Dendritic cell treated with granulocyte-macrophage colony-stimulating factor and Interleukin-4, amounts not matched to agents 40 ng/mL and 50 ng/mL, for 4 days (primary cell): Measurements from ENCODE around the gene NEFH.
A peak's percentile ranks its signal among the peaks of the same experiment; 100 is the strongest.

Source experiments
- H3K27ac Mint-ChIP-seq: one replicate; pipeline ENCODE4 v1.8.0; 2022; ENCODE audit warnings: mild to moderate bottlenecking, mixed read lengths
- H3K27me3 Mint-ChIP-seq: one replicate; pipeline ENCODE4 v1.8.0; 2022; ENCODE audit warnings: mild to moderate bottlenecking, mixed read lengths
- H3K36me3 Mint-ChIP-seq: one replicate; pipeline ENCODE4 v1.8.0; 2022; ENCODE audit warnings: low read depth, mixed read lengths
- H3K4me1 Mint-ChIP-seq: one replicate; pipeline ENCODE4 v1.8.0; 2022; ENCODE audit warnings: low read depth, mixed read lengths
- H3K4me3 Mint-ChIP-seq: one replicate; pipeline ENCODE4 v1.8.0; 2022; ENCODE audit warnings: mild to moderate bottlenecking, moderate library complexity, mixed read lengths
- H3K9me3 Mint-ChIP-seq: one replicate; pipeline ENCODE4 v1.8.0; 2022; ENCODE audit warnings: mixed read lengths
- intact Hi-C: fragments of 100-400 bp; cut with micrococcal nuclease; formaldehyde crosslinking; loops from one replicate; pipeline ENCODE4 v1.15.0; 2022

NEFH gene

DNA sequence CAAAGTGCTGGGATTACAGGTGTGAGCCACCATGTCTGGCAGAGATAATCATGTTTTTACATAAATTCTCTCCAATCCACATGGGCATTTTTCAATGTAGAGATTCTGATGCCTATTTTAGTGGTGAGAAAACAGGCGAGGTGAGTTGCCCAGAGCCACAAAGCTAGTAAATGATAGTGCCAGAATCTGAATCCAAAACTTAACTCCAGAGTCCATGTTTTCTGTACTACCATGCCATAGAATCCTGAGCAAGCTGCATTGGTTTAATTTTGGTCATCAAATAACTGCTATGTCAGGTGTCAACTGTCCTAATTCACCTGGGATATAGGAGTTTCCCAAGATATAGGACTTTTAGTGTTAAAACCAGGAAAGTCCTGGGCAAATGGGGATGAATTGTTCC, 13.6 kb downstream of the NEFH start:
- Mint-ChIP-seq H3K4me1 (peaks cover 18% of the 10 kb centered on the region), H3K27ac (no peak overlapping the region), H3K9me3 (peaks cover 10% of the 10 kb centered on the region), H3K36me3 (peaks cover 16% of the 10 kb centered on the region), H3K27me3 (no peaks in the 10 kb centered on the region), H3K4me3 (no peak overlapping the region)
- intact Hi-C loops = no loop called here

DNA sequence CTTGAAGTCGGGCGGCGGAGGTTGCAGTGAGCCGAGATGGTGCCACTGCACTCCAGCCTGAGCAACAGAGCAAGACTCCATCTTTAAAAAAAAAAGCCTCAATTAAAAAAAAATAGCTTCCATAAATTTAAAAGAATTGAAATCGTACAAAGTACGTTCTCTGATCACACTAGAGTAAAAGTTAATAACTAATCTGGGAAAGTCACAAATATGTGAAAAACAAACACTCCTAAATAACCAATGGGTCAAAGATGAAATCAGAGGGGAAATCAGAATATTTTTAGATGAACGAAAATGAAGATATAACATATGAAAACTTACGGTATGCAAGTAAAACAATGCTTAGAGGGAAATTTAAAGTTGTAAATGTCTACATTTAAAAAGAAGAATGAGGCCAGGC, 19.8 kb downstream of the NEFH start:
- Mint-ChIP-seq H3K4me1 (peaks cover 6% of the 10 kb centered on the region), H3K27me3 (no peaks in the 10 kb centered on the region), H3K36me3 (peaks cover 41% of the 10 kb centered on the region), H3K9me3 (peaks cover 3% of the 10 kb centered on the region), H3K27ac (no peak overlapping the region), H3K4me3 (no peak overlapping the region)
- intact Hi-C loops = no loop called here

DNA sequence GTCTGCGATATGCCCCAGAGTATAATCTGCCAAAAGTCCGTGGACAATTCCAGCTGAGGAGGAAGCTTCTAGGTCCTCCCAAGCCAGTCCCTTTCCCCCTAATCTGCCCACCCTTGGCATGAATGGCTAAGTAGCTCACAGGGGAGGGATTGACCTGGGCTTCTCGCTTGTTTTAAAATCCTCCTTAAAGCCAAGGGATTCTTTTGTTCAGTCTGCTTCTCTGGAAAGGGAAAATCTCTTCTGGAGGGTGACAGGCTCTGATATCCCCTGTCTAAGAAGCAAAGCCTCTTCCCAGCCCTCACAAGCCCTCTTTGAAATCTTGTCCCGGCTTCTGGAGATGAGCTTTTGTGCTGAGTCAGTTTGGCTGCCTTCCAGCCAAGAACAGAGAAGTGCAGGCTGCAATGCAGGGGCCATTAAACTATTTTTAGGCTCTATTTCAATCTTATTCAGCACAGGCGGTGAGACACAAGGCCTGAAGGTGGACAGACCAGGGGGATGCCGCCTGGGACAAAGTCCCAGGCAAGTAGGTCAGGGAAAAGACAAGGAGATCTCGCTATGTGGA, 23.9 kb downstream of the NEFH start:
- no peaks in the 10 kb centered on the region for H3K27me3 Mint-ChIP-seq
- no peak overlapping the region for H3K4me3 Mint-ChIP-seq
- intact Hi-C loops = no loop called here
- peak overlapping the region; percentile 49 for H3K27ac Mint-ChIP-seq
- peaks cover 6% of the 10 kb centered on the region for H3K4me1 Mint-ChIP-seq
- peaks cover 67% of the 10 kb centered on the region for H3K36me3 Mint-ChIP-seq
- no peaks in the 10 kb centered on the region for H3K9me3 Mint-ChIP-seq

DNA sequence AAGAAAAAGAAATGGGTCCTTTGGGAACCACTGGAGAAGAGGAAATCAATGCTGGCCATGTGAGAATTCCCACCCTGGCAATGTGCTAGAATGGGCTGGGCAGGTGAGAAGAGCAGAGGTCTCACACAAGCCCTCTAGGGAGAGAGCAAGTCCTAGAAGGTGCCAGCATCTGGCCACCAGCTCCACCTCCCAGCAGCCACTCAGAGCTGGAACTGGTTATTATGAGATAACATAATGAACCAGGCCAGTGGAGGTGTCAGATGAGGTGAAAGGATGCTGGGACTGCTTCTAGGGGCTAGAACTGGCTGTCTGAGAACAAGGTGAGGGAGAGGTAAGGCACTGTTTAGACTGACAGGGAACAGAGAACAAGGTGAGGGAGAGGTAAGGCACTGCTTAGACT, 29.3 kb downstream of the NEFH start:
- Mint-ChIP-seq H3K27ac (no peak overlapping the region), H3K4me3 (no peak overlapping the region)

DNA sequence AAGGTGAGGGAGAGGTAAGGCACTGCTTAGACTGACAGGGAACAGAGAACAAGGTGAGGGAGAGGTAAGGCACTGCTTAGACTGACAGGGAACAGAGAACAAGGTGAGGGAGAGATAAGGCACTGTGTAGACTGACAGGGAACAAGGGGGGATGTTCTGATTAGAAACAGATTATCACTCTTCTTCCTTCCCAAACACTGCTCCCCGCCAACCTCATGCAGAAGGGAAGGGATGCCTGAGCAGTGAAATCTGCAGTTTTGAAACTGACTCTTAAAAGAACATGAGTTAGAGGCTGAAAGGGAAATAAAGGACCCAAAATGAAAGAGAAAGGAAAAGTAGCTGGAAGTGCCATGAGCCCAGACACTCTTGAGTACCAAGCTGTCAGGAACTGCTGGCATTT, 29.8 kb downstream of the NEFH start:
- Mint-ChIP-seq H3K36me3 (peaks cover 95% of the 10 kb centered on the region), H3K27ac (no peak overlapping the region), H3K4me1 (no peaks in the 10 kb centered on the region), H3K9me3 (no peaks in the 10 kb centered on the region), H3K27me3 (no peaks in the 10 kb centered on the region), H3K4me3 (no peak overlapping the region)
- intact Hi-C loops = no loop called here

More for the DNA sequence above, 29.3 kb downstream of the NEFH start:
- Mint-ChIP-seq H3K27me3 (no peaks in the 10 kb centered on the region), H3K36me3 (peaks cover 91% of the 10 kb centered on the region), H3K9me3 (no peaks in the 10 kb centered on the region), H3K4me1 (peaks cover under 1% of the 10 kb centered on the region)
- intact Hi-C loops = no loop called here

DNA sequence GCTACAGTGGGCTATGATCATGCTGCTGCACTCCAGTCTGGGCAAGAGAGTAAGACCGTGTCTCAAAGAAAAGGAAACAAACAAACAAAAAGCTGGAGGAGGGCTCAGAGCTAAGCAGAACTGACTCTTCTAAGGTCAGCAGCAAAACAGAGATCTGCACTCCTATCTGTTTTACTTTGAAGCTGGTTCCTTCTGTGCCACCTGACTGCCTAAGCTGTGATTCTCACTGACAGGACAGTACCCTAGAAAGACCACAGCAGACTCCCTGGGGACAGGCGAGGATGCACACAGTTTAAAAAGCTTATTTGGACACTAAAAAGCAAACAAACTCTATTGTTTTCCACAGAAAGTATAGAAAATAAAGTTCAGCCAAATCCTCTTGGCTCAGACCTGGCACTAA, 30.5 kb downstream of the NEFH start:
- H3K27ac Mint-ChIP-seq = no peak overlapping the region
- H3K4me1 Mint-ChIP-seq = no peaks in the 10 kb centered on the region
- no peak overlapping the region for H3K4me3 Mint-ChIP-seq
- no peaks in the 10 kb centered on the region for H3K9me3 Mint-ChIP-seq
- intact Hi-C loops = no loop called here
- H3K27me3 Mint-ChIP-seq = no peaks in the 10 kb centered on the region
- H3K36me3 Mint-ChIP-seq = peaks cover 98% of the 10 kb centered on the region

DNA sequence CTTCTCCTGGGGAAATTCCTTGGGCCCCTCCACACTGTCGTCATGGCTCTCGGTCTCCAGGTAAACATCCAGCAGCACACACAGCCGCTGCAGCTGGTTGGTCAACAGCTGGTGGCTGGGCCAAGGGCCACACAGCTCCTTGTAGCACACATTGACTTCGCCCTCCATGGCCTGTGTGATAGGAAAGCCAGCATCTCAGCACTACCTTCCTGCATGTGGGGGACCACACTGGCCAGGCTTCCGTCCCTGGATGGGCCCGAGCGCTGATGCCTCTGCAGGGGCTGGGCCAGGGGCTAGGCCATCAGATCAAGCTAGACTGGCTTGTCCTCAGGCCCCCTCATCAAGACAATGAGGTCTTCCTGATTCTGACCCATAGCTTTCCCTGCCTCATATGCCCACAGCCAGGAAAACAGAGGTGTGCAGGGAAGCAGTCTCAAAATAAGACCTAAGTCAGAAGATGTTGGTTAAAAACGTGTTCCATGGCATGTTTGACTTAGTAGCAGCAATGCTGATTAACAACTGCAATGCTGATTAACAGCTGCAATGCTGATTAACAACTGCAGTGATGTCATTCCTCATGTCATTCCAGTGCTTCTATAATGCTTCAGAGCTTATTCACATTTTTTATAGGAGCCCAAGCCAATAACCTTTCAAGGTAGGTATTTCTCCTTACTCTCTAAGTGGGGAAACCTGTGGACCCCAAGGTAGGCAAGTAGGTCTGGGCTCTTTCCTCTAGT, 31.3 kb downstream of the NEFH start:
- Mint-ChIP-seq H3K4me1 (no peaks in the 10 kb centered on the region), H3K27ac (no peak overlapping the region), H3K9me3 (no peaks in the 10 kb centered on the region), H3K27me3 (no peaks in the 10 kb centered on the region), H3K4me3 (no peak overlapping the region), H3K36me3 (peaks cover 98% of the 10 kb centered on the region)
- intact Hi-C loops = no loop called here

DNA sequence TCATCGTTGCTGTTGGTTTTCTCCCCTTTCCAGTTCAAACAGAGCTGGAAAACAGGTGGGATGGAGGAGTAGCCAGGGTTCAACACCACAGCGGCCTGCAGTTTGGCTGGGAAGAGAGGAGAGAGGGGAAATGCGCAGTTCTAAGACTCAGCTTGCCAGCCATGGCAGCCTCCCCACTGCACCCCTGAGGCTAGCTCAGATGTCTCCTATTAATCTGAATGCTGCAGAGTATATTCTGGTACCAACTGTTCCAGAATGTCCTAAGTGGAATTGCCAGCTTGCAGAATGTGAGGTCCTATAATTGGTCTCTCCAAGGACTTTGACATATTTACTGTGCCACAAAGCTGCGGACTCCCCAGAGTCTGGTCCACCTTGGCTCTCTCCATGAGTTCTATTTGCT, 32.0 kb downstream of the NEFH start:
- Mint-ChIP-seq H3K27ac (no peak overlapping the region), H3K4me1 (no peaks in the 10 kb centered on the region), H3K9me3 (no peaks in the 10 kb centered on the region), H3K4me3 (no peak overlapping the region), H3K27me3 (no peaks in the 10 kb centered on the region), H3K36me3 (peaks cover 98% of the 10 kb centered on the region)
- intact Hi-C loops = no loop called here

DNA sequence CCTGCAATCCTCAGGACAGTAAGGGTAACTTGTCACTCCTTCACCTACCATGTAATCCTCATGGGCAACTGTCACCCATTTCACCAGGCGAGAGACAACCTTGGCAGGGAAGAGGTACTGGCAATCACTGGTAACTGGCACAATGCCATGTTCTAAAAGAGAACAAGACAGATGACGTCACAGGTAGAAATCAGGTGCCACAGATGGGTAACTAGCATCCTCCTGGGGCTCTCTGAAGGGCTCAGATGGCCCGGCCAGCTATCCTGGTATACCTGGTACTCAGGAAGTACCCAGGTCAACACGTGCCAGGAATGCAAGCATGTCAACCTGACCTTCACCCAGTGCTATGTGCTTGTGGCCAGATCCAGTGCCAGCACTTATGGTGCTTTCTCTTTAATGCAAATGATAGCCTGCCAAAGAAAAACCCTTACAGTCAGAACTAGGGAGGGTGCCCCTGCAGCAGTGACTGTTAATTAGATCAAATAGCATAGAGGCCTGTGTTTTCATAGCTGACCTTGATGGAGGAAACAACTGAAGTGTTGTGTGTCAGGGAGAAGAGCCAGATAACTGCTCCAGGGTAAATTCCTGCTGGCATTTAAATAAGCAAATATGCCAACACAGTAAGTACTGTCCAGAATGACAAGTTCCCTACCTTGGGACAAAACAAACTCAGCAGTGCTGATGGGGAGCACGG, 37.3 kb downstream of the NEFH start:
- Mint-ChIP-seq H3K4me3 (no peak overlapping the region), H3K27ac (no peak overlapping the region), H3K4me1 (no peaks in the 10 kb centered on the region), H3K27me3 (no peaks in the 10 kb centered on the region), H3K9me3 (no peaks in the 10 kb centered on the region), H3K36me3 (peaks cover 94% of the 10 kb centered on the region)
- intact Hi-C loops = no loop called here

DNA sequence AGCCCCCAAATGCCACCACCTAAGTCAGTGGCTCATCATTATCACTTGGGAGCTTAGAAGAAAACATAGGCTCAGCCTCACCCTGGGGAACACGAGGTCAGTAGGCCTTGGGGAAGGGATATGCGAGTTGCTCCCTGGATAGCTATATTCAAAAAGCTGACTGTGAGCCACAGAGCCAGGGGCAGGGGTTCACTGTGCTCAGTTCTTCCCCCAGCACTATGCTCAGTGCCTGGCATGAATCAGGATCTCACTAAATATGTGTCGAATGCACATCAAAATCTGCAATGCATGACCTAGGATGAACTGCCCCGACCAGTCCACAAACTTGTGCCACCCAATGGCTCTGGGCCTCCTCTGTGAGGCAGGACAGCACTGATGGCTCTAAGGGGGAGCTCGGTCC, 38.4 kb downstream of the NEFH start:
- H3K4me1 Mint-ChIP-seq = no peaks in the 10 kb centered on the region
- no peaks in the 10 kb centered on the region for H3K27me3 Mint-ChIP-seq
- H3K9me3 Mint-ChIP-seq = no peaks in the 10 kb centered on the region
- no peak overlapping the region for H3K4me3 Mint-ChIP-seq
- no peak overlapping the region for H3K27ac Mint-ChIP-seq
- intact Hi-C loops = no loop called here
- H3K36me3 Mint-ChIP-seq = peaks cover 92% of the 10 kb centered on the region

DNA sequence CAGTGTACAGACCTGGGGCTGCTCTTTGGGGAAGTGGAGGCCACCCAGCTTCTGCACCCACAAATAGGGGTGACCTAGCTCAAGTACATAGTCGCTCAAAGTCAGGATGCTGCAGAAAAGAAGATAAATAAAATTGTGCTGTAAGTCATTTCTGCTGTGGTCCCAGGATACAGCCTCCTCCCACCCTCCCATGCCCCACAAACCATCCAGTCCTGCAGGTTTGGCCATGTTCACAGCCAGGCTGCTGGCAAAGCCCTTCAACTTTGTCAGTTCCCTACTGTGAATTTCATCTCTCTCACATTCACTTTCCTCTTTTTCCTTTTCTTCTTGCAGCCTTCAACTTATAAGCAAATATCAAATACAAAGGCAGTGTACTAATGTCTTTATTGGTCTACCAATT, 40.0 kb downstream of the NEFH start:
- no peak overlapping the region for H3K4me3 Mint-ChIP-seq
- intact Hi-C loops = no loop called here
- H3K27ac Mint-ChIP-seq = no peak overlapping the region
- H3K9me3 Mint-ChIP-seq = no peaks in the 10 kb centered on the region
- H3K36me3 Mint-ChIP-seq = peaks cover 94% of the 10 kb centered on the region
- no peaks in the 10 kb centered on the region for H3K27me3 Mint-ChIP-seq
- H3K4me1 Mint-ChIP-seq = no peaks in the 10 kb centered on the region

DNA sequence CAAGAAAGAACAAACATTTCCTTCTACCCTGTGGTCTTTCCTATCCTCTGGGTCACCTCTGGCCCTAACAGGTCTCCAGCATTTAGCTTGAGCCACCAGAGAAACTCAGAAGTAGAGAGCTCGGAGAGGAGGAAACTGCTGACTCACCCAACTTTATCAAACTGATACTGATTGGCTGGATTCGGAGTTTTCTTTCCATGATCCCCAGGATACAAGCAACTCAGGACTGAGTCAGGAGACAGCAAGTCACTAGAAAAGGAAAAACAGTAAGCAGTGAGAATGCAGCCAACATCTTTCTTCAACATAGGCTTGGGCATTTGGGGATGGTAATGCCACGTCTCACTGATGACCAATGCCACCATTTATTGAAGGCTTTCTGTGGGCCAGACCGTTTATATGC, 40.8 kb downstream of the NEFH start:
- Mint-ChIP-seq H3K9me3 (no peaks in the 10 kb centered on the region), H3K27ac (no peak overlapping the region), H3K4me1 (no peaks in the 10 kb centered on the region), H3K36me3 (peaks cover 94% of the 10 kb centered on the region), H3K4me3 (no peak overlapping the region), H3K27me3 (no peaks in the 10 kb centered on the region)
- intact Hi-C loops = no loop called here

DNA sequence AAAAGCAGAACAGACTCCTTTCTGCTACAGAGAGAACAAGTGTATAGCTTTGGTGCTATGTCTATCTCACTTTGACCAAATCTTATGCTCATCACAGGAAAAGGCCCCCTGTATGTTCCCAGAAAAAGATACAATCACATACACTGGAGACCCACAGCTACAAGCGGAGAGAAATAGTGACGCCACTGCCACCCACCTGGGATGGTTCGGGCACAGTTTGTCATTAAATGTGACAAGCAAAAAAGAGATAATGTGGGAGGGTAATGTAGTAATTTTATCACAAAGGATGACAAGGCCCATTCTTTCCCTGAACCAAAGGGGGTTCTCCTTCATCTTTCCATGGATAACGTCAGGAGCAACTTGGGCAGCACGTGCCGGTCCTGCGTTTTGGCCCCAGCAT, 41.5 kb downstream of the NEFH start:
- H3K9me3 Mint-ChIP-seq = no peaks in the 10 kb centered on the region
- no peaks in the 10 kb centered on the region for H3K27me3 Mint-ChIP-seq
- peaks cover 94% of the 10 kb centered on the region for H3K36me3 Mint-ChIP-seq
- intact Hi-C loops = no loop called here
- no peaks in the 10 kb centered on the region for H3K4me1 Mint-ChIP-seq
- no peak overlapping the region for H3K27ac Mint-ChIP-seq
- H3K4me3 Mint-ChIP-seq = no peak overlapping the region

DNA sequence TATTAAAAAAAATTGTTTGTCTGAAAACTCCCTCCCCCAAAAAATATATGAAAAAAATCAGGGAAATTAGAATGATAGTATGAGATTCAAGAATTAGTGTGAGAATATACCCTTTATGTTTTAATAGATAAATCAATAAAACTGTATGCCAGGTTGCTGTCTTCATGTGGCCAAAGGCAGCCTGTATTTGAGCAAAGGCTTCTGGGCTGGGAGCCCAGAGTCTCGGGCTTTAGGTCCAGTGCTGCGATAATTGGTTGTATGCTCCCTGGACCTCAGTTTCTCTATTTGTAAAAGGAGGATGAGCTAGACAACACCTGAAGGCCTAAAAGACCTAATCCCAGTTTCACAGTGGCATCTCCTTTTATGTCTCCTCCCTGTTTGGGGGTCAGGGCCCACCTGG, 43.7 kb downstream of the NEFH start:
- Mint-ChIP-seq H3K27me3 (no peaks in the 10 kb centered on the region), H3K4me3 (no peak overlapping the region), H3K4me1 (no peaks in the 10 kb centered on the region), H3K36me3 (peaks cover 96% of the 10 kb centered on the region), H3K9me3 (no peaks in the 10 kb centered on the region), H3K27ac (no peak overlapping the region)
- intact Hi-C loops = loop anchor here (2.0 kb wide), 1 partner anchor 129 kb away; no protein-coding TSS in a partner anchor
